Psoas muscle (tissue), 8 donors: ENCODE results near the gene A4GNT. TPM values are rescaled to one million over a fixed set of nuclear protein-coding genes. Genes with fewer than 3 reads are reported as not detected.
"Not testable (repeated sequence)": the region's sequence is repeated elsewhere in the genome, so short reads cannot be mapped to it uniquely, and the experiment has no call there.

Experiments
- ATAC-seq, 4 donors: fragments of 200-7000 bp; cut with Tn5 transposase; one replicate each; pipeline ENCODE4 v1.9.1; 2020; ENCODE audit warnings: moderate library complexity in 3 of 4, mild to moderate bottlenecking in 2 of 4
- DNase-seq, 2 donors: peaks; one replicate each; pipeline ENCODE4 v3.0.0-alpha.2; 2020
- H3K27ac ChIP-seq: fragments of 200-600 bp; one replicate; pipeline ENCODE4 v1.8.0; 2022
- H3K27me3 ChIP-seq, 3 donors: fragments of 200-600 bp in 1 of 3; one replicate each; pipeline versions ENCODE4 v1.6.1 to v1.8.0; 2013 to 2022; ENCODE audit warnings: low read length in 2 of 3, mild to moderate bottlenecking in 2 of 3, moderate library complexity in 1 of 3; ENCODE audit not compliant: insufficient read depth in 3 of 3
- H3K36me3 ChIP-seq, 2 donors: fragments of 200-600 bp in 1 of 2; one replicate each; pipeline versions ENCODE4 v1.6.1 to v1.8.0; 2013 to 2022; ENCODE audit warnings: low read depth in 1 of 2, mild to moderate bottlenecking in 1 of 2, moderate library complexity in 1 of 2; ENCODE audit not compliant: insufficient read depth in 1 of 2
- H3K4me1 ChIP-seq: fragments of 200-600 bp; one replicate; pipeline ENCODE4 v1.8.0; 2022
- H3K4me3 ChIP-seq: fragments of 200-600 bp; one replicate; pipeline ENCODE4 v1.8.0; 2022; ENCODE audit warnings: mild to moderate bottlenecking
- H3K9me3 ChIP-seq: fragments of 200-600 bp; one replicate; pipeline ENCODE4 v1.8.0; 2022
- WGBS, 3 donors: extraction: QIAGEN DNeasy Blood & Tissue Kit; methylation state at CpG; one replicate each; pipeline versions ENCODE4 v1.1.6 to v1.1.7; 2013; 5-methylcytosine and 5-hydroxymethylcytosine counted together
- intact Hi-C, 2 donors: fragments of 100-400 bp; cut with DNase I; formaldehyde crosslinking; loops; one replicate each; pipeline versions ENCODE4 v1.11.0 to v1.14.2; 2022
- polyA plus RNA-seq, 3 donors: library from polyadenylated mRNA; stranded (reverse); fragments of 200-250 nt; gene quantifications; one replicate each; pipeline ENCODE4 v1.2.3, GENCODE V29; 2013
- total RNA-seq, 4 donors: library from RNA; stranded (reverse); fragmentation: NEBNext Ultra II Directional in 2 of 4; extraction: Animal tissue kit (Norgen Biotek cat#: 25700) in 2 of 4; gene quantifications; one replicate each; pipeline versions ENCODE4 v1.2.1 to v1.2.4, GENCODE V29; 2021 to 2023
- TF ChIP-seq, protein P1 (sequence below): fragments of 200-600 bp; IDR thresholded peaks from one replicate; pipeline ENCODE4 v1.8.0; 2022; ENCODE audit warnings: antibody characterized with exemption
- donor health status: healthy with polysubstance abuse.
- donor health status: DM: no; HTN: no; CAD: no; lungs with moderate emphysema.
- donor health status: Bipolar disorder and iron deficiency.
- donor health status: healthy.
- donor health status: DM: yes; HTN: yes; CAD: no.
- donor health status: DM: no; HTN: no; CAD: no.
- donor health status: DM: no; HTN: no; CAD: no.
- donor health status: DM: yes; HTN: yes; CAD: no.

The A4GNT gene
- total and polyA plus RNA-seq, 7 donors: not detected

DNA sequence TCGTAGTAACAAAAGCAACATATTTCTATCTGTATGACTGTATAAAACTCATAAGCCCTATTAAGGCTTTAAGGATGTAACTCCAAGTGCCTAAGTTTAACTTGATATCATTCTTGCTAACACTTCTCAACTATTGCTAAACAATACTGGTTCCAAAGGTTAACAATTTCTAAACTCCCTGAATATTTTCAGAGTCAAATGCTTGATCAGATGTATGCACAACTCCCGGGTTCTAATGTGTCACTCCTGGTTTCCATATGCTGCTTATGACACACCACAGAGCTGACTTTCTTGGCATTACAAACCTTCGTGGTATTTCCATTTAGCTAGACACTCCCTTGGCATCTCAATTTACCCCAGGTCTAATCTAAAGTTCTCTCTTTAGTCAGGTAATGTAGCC is 43.1 kb downstream of the A4GNT start:
- ATAC-seq (no peak), DNase-seq (no peak)
- Histone ChIP-seq H3K4me1 (no peaks in the 10 kb centered on the region), H3K27me3 (no peaks in the 10 kb centered on the region), H3K9me3 (no peaks in the 10 kb centered on the region), H3K36me3 (peaks cover 0 to 39% of the 10 kb centered on the region in 2 donors), H3K4me3 (no peak overlapping the region), H3K27ac (no peak overlapping the region)
- 85 to 90% (median 88%) methylated on average over 3 of the region's 3 CpGs for WGBS, 3 donors
- TF ChIP-seq, protein P1, sequence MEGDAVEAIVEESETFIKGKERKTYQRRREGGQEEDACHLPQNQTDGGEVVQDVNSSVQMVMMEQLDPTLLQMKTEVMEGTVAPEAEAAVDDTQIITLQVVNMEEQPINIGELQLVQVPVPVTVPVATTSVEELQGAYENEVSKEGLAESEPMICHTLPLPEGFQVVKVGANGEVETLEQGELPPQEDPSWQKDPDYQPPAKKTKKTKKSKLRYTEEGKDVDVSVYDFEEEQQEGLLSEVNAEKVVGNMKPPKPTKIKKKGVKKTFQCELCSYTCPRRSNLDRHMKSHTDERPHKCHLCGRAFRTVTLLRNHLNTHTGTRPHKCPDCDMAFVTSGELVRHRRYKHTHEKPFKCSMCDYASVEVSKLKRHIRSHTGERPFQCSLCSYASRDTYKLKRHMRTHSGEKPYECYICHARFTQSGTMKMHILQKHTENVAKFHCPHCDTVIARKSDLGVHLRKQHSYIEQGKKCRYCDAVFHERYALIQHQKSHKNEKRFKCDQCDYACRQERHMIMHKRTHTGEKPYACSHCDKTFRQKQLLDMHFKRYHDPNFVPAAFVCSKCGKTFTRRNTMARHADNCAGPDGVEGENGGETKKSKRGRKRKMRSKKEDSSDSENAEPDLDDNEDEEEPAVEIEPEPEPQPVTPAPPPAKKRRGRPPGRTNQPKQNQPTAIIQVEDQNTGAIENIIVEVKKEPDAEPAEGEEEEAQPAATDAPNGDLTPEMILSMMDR: no peak
- intact Hi-C loops: no loop called here

DNA sequence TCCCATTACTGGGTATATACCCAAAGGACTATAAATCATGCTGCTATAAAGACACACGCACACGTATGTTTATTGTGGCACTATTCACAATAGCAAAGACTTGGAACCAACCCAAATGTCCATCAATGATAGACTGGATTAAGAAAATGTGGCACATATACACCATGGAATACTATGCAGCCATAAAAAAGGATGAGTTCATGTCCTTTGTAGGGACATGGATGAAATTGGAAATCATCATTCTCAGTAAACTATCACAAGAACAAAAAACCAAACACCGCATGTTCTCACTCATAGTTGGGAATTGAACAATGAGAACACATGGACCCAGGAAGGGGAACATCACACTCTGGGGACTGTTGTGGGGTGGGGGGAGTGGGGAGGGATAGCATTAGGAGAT is 46.4 kb downstream of the A4GNT start:
- H3K27me3 ChIP-seq, DNase-seq, ATAC-seq, H3K27ac ChIP-seq, H3K9me3 ChIP-seq, intact Hi-C loops, H3K4me3 ChIP-seq, H3K4me1 ChIP-seq: not testable (repeated sequence)
- 92 to 100% (median 94%) methylated on average over 1 of the region's 3 CpGs for WGBS, 3 donors
- peaks cover 0 to 40% of the 10 kb centered on the region in 2 donors for H3K36me3 ChIP-seq

DNA sequence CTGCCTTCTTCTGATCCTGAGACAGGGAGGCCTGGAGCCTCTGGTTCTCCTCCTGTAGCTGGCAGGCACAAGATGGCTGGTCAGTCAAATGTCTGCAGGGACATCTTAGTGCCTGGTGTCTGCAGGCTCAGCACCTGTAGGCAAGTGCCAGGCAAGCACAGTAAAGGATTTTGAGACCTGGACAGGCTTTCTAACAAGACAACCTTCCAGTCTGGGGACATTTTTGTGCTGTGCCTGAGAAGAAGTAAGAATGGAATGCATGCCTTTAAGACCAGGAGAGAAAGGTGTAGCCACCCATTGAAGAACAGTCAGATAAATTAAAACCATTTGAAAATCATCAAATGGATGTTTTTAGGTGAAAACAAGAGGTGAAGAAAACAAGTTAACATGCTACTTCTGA is 48.0 kb downstream of the A4GNT start:
- TF ChIP-seq, protein P1: no peak
- intact Hi-C loops: no loop called here
- H3K36me3 ChIP-seq: peaks cover 0 to 48% of the 10 kb centered on the region in 2 donors

DNA sequence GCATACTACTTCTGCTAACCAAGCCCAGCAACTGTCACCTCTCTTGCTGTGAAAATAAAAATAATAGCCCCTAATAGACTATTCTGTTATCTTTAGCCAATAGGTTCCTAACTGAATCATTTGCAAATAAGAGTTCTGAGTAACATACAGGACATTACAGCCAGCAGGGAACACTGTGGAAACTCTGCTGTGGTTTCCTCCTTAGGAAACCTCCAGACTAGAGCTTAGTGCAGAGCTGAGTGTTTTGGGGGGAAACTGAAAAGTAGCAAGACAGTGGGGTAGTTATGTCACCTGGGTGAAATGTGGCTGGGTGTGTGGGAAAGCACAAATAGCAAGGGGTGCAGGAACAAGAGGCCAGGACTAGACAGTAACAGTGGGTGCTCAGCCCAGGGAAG is 49.2 kb downstream of the A4GNT start:
- Histone ChIP-seq H3K9me3 (no peaks in the 10 kb centered on the region), H3K27ac (no peak overlapping the region), H3K27me3 (no peaks in the 10 kb centered on the region), H3K4me1 (no peaks in the 10 kb centered on the region), H3K4me3 (no peak overlapping the region), H3K36me3 (peaks cover 0 to 46% of the 10 kb centered on the region in 2 donors)
- TF ChIP-seq, protein P1: no peak
- no peak for ATAC-seq
- no peak for DNase-seq
- intact Hi-C loops: no loop called here

More for the DNA sequence above, 48.0 kb downstream of the A4GNT start:
- no peaks in the 10 kb centered on the region for H3K27me3 ChIP-seq
- DNase-seq (no peak), ATAC-seq (no peak)
- H3K9me3 ChIP-seq: no peaks in the 10 kb centered on the region
- no peaks in the 10 kb centered on the region for H3K4me1 ChIP-seq
- H3K4me3 ChIP-seq: no peak overlapping the region
- H3K27ac ChIP-seq: no peak overlapping the region

DNA sequence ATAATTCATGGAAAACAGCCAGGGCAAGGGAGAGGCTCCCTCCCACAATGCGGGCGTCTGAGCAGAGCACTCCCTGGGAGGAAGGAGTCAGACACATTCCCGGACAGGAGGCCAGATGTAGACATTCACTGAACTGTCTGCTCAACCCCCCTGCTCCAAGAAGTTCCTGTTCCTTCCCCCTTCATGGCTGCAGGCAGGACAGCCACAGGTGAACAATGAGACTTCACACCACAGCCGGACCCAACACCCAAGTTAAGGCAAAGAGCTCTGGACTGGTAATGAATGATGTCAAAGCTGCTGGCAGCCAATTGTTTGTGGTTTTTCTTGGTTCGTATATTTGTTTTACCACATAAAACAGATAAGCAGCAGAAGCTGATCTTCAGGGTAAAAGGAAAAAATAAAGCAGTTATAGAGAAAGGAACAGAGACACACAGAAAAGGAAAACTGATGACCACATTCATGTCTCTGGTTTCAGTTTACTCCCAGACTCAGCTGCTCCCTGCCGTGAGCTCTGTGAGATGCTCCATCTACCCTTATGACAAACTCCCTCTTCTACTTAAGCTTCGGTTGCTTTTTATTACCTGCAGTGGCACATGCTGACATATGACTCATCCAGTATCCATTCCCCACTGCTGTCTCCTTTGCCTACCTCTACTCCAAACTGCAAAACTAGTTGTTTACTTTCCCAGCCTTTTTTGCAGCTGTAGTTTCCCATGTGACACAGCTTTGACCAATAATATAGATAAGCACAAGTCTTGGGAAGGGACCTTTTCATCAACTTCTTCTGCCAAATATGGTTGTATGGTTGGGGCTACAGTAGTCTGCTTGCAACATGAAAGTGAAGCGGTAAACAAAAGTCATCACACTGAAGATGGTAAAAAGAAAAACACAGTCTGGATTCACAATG is 49.9 kb downstream of the A4GNT start:
- Histone ChIP-seq H3K9me3 (no peaks in the 10 kb centered on the region), H3K4me1 (no peaks in the 10 kb centered on the region), H3K27me3 (no peaks in the 10 kb centered on the region), H3K36me3 (peaks cover 0 to 48% of the 10 kb centered on the region in 2 donors), H3K4me3 (no peak overlapping the region), H3K27ac (no peak overlapping the region)
- no peak for DNase-seq
- TF ChIP-seq, protein P1: no peak
- ATAC-seq: peak in 1 of 4 donors; percentile 30
- 55 to 70% (median 59%) methylated on average over 8 of the region's 8 CpGs for WGBS, 3 donors
- intact Hi-C loops: no loop called here
